GM12874 (cell line): Measurements from ENCODE around the gene DOCK9.

Source experiments
- TF ChIP-seq, protein P1 (sequence below): IDR thresholded peaks from 2 replicates; pipeline ENCODE4 v1.5.1; 2011; ENCODE audit warnings: low read depth, mild to moderate bottlenecking, control low read depth, low read length, moderate library complexity; ENCODE audit not compliant: insufficient read depth

Gene DOCK9

DNA sequence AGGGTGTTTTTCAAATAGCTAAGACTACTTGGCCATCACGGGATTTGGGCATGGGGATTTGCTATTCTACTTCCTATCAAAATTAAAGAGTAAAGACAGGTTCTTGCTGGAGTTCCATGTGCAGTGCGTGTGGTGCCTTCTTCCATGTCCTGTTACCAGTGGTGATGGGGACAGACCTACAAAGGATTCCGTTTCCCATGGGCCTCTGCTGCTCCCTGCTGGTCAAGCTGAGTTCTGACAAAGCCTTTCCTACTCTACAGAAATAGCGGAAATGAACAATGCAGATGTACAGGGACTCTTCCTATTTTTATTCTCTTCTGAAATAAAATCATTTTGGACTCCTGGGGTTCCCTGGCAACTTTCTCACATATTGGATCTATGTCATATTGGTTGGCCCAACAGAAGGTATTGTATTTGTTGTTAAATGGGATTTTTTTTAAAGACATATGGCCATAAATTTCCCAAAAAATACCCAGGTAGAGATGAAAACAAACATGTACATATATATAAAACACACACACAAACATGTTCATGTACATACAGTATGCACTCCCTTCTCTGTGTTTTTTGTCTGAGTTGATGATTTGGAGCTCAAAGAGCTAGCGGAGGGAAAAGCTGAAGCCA lies 134.9 kb downstream of the DOCK9 start:
- TF ChIP-seq, protein P1, sequence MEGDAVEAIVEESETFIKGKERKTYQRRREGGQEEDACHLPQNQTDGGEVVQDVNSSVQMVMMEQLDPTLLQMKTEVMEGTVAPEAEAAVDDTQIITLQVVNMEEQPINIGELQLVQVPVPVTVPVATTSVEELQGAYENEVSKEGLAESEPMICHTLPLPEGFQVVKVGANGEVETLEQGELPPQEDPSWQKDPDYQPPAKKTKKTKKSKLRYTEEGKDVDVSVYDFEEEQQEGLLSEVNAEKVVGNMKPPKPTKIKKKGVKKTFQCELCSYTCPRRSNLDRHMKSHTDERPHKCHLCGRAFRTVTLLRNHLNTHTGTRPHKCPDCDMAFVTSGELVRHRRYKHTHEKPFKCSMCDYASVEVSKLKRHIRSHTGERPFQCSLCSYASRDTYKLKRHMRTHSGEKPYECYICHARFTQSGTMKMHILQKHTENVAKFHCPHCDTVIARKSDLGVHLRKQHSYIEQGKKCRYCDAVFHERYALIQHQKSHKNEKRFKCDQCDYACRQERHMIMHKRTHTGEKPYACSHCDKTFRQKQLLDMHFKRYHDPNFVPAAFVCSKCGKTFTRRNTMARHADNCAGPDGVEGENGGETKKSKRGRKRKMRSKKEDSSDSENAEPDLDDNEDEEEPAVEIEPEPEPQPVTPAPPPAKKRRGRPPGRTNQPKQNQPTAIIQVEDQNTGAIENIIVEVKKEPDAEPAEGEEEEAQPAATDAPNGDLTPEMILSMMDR: peak; percentile 84

DNA sequence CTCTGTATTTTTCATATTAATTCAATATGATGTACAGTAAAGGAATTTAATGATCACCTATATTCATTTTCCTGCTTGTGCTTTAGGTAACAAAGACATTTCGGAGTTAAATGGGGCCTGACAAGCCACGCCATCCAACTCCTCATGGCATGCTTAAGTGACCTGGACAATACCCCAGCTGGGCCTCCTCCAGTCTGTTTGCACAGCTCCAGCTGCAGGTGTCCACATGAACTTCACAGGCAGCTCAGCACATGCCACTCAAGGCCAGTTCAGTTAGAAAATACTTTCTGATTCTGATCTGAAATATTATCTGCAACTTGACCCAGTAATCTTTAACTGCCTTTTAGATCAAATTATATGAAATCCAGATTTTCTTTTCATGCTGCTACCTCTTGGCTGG lies 135.8 kb downstream of the DOCK9 start:
- TF ChIP-seq, protein P1: no peak

DNA sequence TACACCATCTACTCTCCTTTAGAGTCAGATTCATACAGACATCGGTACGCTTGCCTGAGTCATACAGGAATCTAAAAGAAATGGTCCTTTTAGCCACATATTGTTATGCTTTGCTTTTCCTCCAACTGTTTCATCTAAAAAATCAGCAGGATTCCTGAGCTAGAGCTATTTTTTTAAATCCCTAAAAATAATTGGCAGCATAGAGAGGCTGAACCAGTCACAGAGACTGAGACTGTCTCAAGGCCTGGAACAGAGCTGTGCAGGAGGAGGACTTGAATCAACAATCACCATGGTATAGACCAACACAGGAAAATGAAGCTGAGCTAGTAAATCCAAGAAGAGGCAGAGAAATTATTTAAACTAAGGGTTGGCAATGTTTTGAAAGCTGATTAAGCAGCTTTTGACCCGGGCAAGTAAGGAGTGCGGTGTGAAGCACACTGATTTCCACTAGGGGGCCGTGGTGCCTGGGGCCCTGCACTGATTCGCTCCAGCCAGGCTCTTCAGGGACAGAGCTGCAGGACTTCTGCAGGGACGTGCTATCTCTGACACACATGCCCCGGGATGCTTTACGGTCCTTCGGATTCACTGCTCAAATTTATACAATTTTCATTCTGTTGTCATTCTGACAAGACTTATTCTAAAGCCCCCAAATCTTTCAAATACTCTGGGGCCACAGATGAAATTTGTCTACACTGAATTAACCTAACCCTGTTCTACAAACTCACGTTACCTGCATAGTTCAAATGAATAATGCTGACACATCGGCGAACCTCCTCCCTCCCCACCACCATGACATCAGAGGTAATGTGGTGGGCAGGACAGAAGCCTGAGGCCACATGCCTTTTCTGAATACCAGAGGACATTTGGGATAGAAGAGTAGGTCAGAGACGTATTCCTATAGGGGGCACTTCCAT lies 137.8 kb downstream of the DOCK9 start:
- TF ChIP-seq, protein P1: peak; percentile 96

DNA sequence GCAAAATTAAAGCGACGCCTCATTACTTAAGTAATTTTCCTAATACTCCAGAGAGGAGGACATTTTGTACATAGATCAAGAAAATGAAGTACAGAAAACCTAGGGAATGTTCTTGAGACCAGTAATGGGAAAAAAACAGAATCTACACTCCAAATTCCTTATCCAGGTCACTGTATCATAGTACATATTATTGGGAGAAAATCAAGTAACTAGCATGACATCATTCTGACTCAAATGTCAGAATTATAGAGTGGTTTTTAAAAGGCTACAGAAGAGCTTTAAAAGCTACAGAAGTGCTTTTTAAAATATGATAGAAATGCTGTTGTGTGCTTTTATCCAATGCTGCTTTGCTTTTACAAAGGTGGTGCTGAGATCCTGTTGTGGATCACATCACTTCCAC lies 139.1 kb downstream of the DOCK9 start:
- TF ChIP-seq, protein P1: no peak

DNA sequence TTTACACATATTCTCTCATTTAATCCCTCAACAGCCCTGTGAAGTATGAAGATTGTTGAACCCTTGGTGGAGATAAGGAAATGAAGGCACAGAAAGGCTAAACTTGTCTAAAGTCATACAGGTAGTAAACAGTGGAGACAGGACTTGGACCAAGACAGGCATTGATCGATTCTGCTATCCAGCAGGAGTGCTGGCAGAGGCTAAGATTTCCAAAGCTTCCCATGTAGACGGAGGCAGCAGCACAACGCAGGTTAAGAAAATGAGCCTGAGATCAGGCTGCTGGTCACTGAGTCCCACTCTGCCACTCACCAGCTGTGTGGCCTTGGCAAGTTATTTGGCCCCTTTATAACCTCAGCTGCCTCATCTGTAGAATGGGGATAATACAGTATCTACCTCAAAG lies 140.0 kb downstream of the DOCK9 start:
- TF ChIP-seq, protein P1: no peak

DNA sequence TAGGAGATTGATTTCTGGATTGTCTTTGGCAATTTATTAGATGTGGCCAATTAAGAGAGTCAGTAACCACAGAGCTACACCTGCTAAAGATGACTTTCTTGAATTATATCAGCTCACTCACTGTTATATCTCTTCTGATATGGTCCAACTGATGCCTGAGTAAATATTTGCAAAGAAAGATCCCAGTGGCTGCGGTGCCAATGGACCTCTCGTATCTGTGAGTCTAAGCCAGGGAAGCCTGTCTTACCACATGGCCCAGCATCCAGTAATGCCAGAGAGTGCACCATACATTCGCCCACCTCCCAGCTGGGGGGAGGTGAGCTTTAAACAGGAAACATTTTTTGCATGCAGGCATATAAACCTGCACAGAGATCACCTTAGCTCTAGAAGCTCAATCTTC lies 142.7 kb downstream of the DOCK9 start:
- TF ChIP-seq, protein P1: no peak

DNA sequence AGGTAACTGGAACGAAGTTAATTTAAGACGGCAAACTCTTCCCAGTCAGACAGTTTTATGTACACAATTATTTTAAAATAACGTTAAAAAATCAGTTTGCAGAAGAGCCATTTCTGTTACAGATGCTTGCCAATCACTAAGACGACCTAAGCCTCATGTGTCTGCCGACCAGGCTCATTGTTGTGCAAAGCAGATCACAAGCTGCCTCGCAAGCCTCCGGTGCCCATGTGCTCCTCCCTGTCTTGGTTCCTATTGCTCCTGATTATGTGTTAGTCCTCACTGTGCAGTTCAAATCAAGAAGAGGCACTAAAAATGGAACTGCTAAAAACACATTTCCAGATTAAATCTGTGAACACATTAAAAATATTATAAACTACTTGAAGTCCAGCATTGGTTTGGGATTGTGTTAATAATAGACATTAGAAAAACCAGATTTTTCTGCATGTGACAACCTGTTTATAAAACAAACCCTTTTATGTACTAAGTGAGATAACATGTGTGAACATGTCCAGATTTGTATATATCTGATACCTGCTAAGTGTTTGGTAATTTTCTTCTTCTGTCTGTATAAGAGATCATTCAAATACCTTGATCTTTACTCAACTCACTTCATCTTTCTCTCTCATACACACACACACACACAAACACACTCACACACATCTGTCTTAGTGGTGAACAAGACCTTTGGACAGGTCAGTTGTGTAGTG lies 143.5 kb downstream of the DOCK9 start:
- TF ChIP-seq, protein P1: no peak
